SK-N-SH (cell line): ENCODE results near the gene MEGF10. TPM values are rescaled to one million over a fixed set of nuclear protein-coding genes. Genes with fewer than 3 reads are reported as not detected.

ENCODE experiments used
- CTCF ChIA-PET: fragments of 300-600, 350-600 bp; formaldehyde crosslinking; extraction: SDS; loops from one replicate; lab custom pipeline; 2021; lab: Yijun Ruan, JAX
- POLR2A ChIA-PET: fragments of 350-600 bp; sonication (Branson Sonifier 250); formaldehyde crosslinking; extraction: SDS; loops from one replicate; lab custom pipeline; 2020; ENCODE audit warnings: antibody characterized with exemption, inconsistent platforms; lab: Yijun Ruan, JAX
- DNase-seq: peaks from one replicate; pipeline ENCODE4 v3.0.0; 2012
- H2AFZ ChIP-seq: fragments of 200-600 bp; sonication (generic); 2 replicates; pipeline ENCODE4 v1.8.1; 2016; ENCODE audit warnings: antibody characterized with exemption, mild to moderate bottlenecking, low read depth
- H3F3A ChIP-seq: fragments of 200-600 bp; sonication (generic); replicated peaks from 2 replicates; pipeline ENCODE3; 2016; ENCODE audit warnings: antibody characterized with exemption, mild to moderate bottlenecking; ENCODE audit not compliant: insufficient read depth
- H3K27ac ChIP-seq, 2 experiments: fragments of 200-500 bp in 1 of 2; fragments of 200-600 bp in 1 of 2; sonication (Bioruptor generic) in 1 of 2; sonication (generic), shearing (Covaris generic) in 1 of 2; 2 replicates each; pipeline versions ENCODE4 v1.5.1 to v1.6.1; 2014 to 2016; ENCODE audit warnings: low read depth in 2 of 2, inconsistent platforms in 1 of 2, low read length in 1 of 2, mild to moderate bottlenecking in 1 of 2, mixed read lengths in 1 of 2
- H3K27me3 ChIP-seq: fragments of 200-600 bp; sonication (generic), shearing (Covaris generic); 2 replicates; pipeline ENCODE4 v1.6.1; 2016; ENCODE audit warnings: mixed run types; ENCODE audit not compliant: insufficient read depth
- H3K36me3 ChIP-seq, 2 experiments: fragments of 200-500 bp in 1 of 2; fragments of 200-600 bp in 1 of 2; sonication (Bioruptor generic) in 1 of 2; sonication (generic) in 1 of 2; replicated peaks in 1 of 2; 2 replicates each; pipeline versions ENCODE3 to v1.5.1; 2014 to 2016; ENCODE audit warnings: low read length in 1 of 2, mild to moderate bottlenecking in 1 of 2; ENCODE audit not compliant: insufficient read depth in 2 of 2, control insufficient read depth in 1 of 2
- H3K4me1 ChIP-seq, 2 experiments: fragments of 200-500 bp in 1 of 2; fragments of 200-600 bp in 1 of 2; sonication (Bioruptor generic) in 1 of 2; sonication (generic), shearing (Covaris generic) in 1 of 2; 2 replicates each; pipeline versions ENCODE4 v1.5.1 to v1.6.1; 2014 to 2016; ENCODE audit warnings: low read depth in 1 of 2, low read length in 1 of 2, mixed run types in 1 of 2; ENCODE audit not compliant: insufficient read depth in 2 of 2, control insufficient read depth in 1 of 2
- H3K4me2 ChIP-seq: fragments of 200-600 bp; sonication (generic), shearing (Covaris generic); 2 replicates; pipeline ENCODE4 v1.6.1; 2017; ENCODE audit warnings: mixed run types
- H3K4me3 ChIP-seq, 2 experiments: fragments of 200-500 bp in 1 of 2; fragments of 200-600 bp in 1 of 2; sonication (Bioruptor generic) in 1 of 2; sonication (generic), shearing (Covaris generic) in 1 of 2; 2 replicates each; pipeline versions ENCODE4 v1.5.1 to v1.8.1; 2014 to 2016; ENCODE audit warnings: low read depth in 2 of 2, inconsistent platforms in 1 of 2, low read length in 1 of 2, mild to moderate bottlenecking in 1 of 2, mixed read lengths in 1 of 2, moderate library complexity in 1 of 2
- H3K79me2 ChIP-seq: fragments of 200-600 bp; sonication (generic); 2 replicates; pipeline ENCODE4 v1.8.1; 2017; ENCODE audit warnings: mild to moderate bottlenecking; ENCODE audit not compliant: insufficient read depth
- H3K9ac ChIP-seq: fragments of 200-600 bp; sonication (generic); 2 replicates; pipeline ENCODE4 v1.6.1; 2017; ENCODE audit warnings: mixed run types
- H3K9me2 ChIP-seq: fragments of 200-600 bp; sonication (generic); 2 replicates; pipeline ENCODE4 v1.6.1; 2017; ENCODE audit warnings: mixed run types
- H3K9me3 ChIP-seq: fragments of 200-600 bp; sonication (generic); 2 replicates; pipeline ENCODE4 v1.6.1; 2017; ENCODE audit warnings: mixed run types, mild to moderate bottlenecking, moderate library complexity
- H4K20me1 ChIP-seq: fragments of 200-600 bp; sonication (generic); 2 replicates; pipeline ENCODE4 v1.6.1; 2017; ENCODE audit warnings: mild to moderate bottlenecking, mixed run types; ENCODE audit not compliant: insufficient read depth
- CHD2 ChIP-seq: fragments of 150-350 bp; IDR thresholded peaks from 2 replicates; pipeline ENCODE4 v1.6.1; 2018; ENCODE audit warnings: low read length; ENCODE audit not compliant: partially characterized antibody
- ELF1 ChIP-seq: IDR thresholded peaks from 2 replicates; pipeline ENCODE4 v1.4.0; 2012
- EP300 ChIP-seq, 2 experiments: IDR thresholded peaks; 2 replicates each; pipeline versions ENCODE4 v1.4.0 to v1.6.1; 2012; ENCODE audit warnings: borderline replicate concordance in 1 of 2, low read depth in 1 of 2, low read length in 1 of 2
- EZH2phosphoT487 ChIP-seq: fragments of 200-600 bp; sonication (generic); IDR thresholded peaks from 2 replicates; pipeline ENCODE4 v1.6.1; 2017; ENCODE audit warnings: low read depth, mixed run types, mild to moderate bottlenecking, antibody characterized with exemption, moderate library complexity, borderline replicate concordance
- FOXJ3 ChIP-seq: sonication (generic); formaldehyde crosslinking; IDR thresholded peaks from 2 replicates; pipeline ENCODE4 v1.5.1; 2020; ENCODE audit warnings: mild to moderate bottlenecking, missing genetic modification reagents
- FOXM1 ChIP-seq: IDR thresholded peaks from 2 replicates; pipeline ENCODE4 v1.4.0; 2012; ENCODE audit warnings: low read depth, mild to moderate bottlenecking
- GABPA ChIP-seq: IDR thresholded peaks from 2 replicates; pipeline ENCODE4 v1.4.0; 2012; ENCODE audit warnings: low read depth, mild to moderate bottlenecking
- GATA2 ChIP-seq: sonication (generic); formaldehyde crosslinking; IDR thresholded peaks from 2 replicates; pipeline ENCODE4 v1.5.0; 2020; ENCODE audit warnings: mild to moderate bottlenecking, missing genetic modification reagents
- JUND ChIP-seq: IDR thresholded peaks from 2 replicates; pipeline ENCODE4 v1.4.0; 2012
- MEF2A ChIP-seq: IDR thresholded peaks from 2 replicates; pipeline ENCODE4 v1.4.0; 2012; ENCODE audit warnings: low read depth, borderline replicate concordance
- MXI1 ChIP-seq: IDR thresholded peaks from 2 replicates; pipeline ENCODE4 v1.6.1; 2012; ENCODE audit warnings: mild to moderate bottlenecking, low read depth, low read length, improper control_type of control experiment
- NFIC ChIP-seq: IDR thresholded peaks from 2 replicates; pipeline ENCODE4 v1.4.0; 2012; ENCODE audit warnings: borderline replicate concordance
- RCOR1 ChIP-seq: fragments of 150-350 bp; IDR thresholded peaks from 2 replicates; pipeline ENCODE4 v1.6.1; 2017; ENCODE audit warnings: antibody characterized with exemption, low read length
- SIN3A ChIP-seq: IDR thresholded peaks from 2 replicates; pipeline ENCODE4 v1.6.1; 2012; ENCODE audit warnings: low read depth, mild to moderate bottlenecking, low read length, moderate library complexity, borderline replicate concordance
- TCF12 ChIP-seq: IDR thresholded peaks from 2 replicates; pipeline ENCODE4 v1.4.0; 2012
- WGBS: methylation state at CpG from one replicate; pipeline ENCODE4 v1.1.6; 2017; ENCODE audit warnings: low lambda C conversion rate; 5-methylcytosine and 5-hydroxymethylcytosine counted together
- polyA plus RNA-seq, 3 experiments: library from polyadenylated mRNA; depleted of rRNA; stranded (reverse); fragments of >200 nt; gene quantifications; 2 replicates each; pipeline ENCODE4 v1.2.3, GENCODE V29; 2012
- TF ChIP-seq, protein P1 (sequence below): IDR thresholded peaks from 2 replicates; pipeline ENCODE4; 2012
- TF ChIP-seq, protein P2 (sequence below): IDR thresholded peaks from 2 replicates; pipeline ENCODE4 v1.4.0; 2012; ENCODE audit warnings: low read depth, borderline replicate concordance
- TF ChIP-seq, protein P3 (sequence below): IDR thresholded peaks from 2 replicates; pipeline ENCODE4 v1.4.0; 2012; ENCODE audit warnings: low read depth, borderline replicate concordance
- TF ChIP-seq, protein P4 (sequence below): IDR thresholded peaks from 2 replicates; pipeline ENCODE4 v1.4.0; 2012; ENCODE audit warnings: low read depth
- TF ChIP-seq, protein P5 (sequence below): fragments of 200-600 bp; sonication (generic); IDR thresholded peaks from 2 replicates; pipeline ENCODE4 v1.6.1; 2017; ENCODE audit warnings: antibody characterized with exemption, mild to moderate bottlenecking, moderate library complexity
- TF ChIP-seq, protein P6 (sequence below): fragments of 150-350 bp; IDR thresholded peaks from 2 replicates; pipeline ENCODE4 v1.6.1; 2017; ENCODE audit warnings: antibody characterized with exemption, low read length, low read depth, borderline replicate concordance

Gene MEGF10
- polyA plus RNA-seq, 1 of the 3 experiments (the other 2 are of a cell fraction) = 1.1 TPM

DNA sequence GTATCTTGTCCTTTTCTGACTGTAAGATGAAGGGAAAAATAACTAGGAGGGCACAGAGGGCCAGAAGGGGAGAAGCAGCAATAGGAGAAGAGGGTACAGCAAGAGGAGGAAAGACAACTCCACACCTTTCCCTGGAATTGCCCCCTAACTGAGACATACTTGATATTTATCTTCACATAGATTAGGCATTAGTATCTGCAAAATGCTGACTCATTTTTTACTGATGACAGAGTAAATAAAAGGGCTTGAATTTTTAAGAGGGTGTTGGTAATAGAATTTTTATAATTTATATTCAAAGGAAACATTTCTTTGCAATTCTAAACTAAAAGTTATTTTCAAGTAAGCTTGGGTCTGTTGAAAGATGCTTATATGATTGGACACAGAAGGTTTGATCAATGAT lies 140.0 kb downstream of the MEGF10 start:
- POLR2A ChIA-PET = no interaction called here
- no peak overlapping the region for H3K4me3 ChIP-seq
- H3K9me3 ChIP-seq = no peaks in the 10 kb centered on the region
- no peaks in the 10 kb centered on the region for H3K36me3 ChIP-seq
- H3K9me2 ChIP-seq = no peaks in the 10 kb centered on the region
- TF ChIP-seq ELF1 (no peak), FOXM1 (no peak), RCOR1 (no peak), MXI1 (no peak), EP300 (IDR thresholded peaks at IDR 0.05; ENCODE audit: borderline replicate concordance in 1 of 2, low read depth in 1 of 2, low read length in 1 of 2) (no peak), EZH2phosphoT487 (no peak), JUND (no peak), SIN3A (no peak), MEF2A (no peak)
- no peaks in the 10 kb centered on the region for H3K79me2 ChIP-seq
- DNase-seq = no peak
- H3K27me3 ChIP-seq = no peaks in the 10 kb centered on the region
- H3K9ac ChIP-seq = no peak overlapping the region
- no peak overlapping the region for H3K27ac ChIP-seq
- H4K20me1 ChIP-seq = no peaks in the 10 kb centered on the region
- no peak overlapping the region for H2AFZ ChIP-seq
- CTCF ChIA-PET = interaction anchor here (0.7 to 2.1 kb wide), 2 partner anchors 62 to 371 kb away, joined by 3 to 5 read pairs; no protein-coding TSS in a partner anchor
- H3K4me2 ChIP-seq = no peak overlapping the region
- no peaks in the 10 kb centered on the region for H3F3A ChIP-seq
- H3K4me1 ChIP-seq = peaks cover 0 to 12% of the 10 kb centered on the region in 2 experiments; a peak in 2 of 4 replicates

DNA sequence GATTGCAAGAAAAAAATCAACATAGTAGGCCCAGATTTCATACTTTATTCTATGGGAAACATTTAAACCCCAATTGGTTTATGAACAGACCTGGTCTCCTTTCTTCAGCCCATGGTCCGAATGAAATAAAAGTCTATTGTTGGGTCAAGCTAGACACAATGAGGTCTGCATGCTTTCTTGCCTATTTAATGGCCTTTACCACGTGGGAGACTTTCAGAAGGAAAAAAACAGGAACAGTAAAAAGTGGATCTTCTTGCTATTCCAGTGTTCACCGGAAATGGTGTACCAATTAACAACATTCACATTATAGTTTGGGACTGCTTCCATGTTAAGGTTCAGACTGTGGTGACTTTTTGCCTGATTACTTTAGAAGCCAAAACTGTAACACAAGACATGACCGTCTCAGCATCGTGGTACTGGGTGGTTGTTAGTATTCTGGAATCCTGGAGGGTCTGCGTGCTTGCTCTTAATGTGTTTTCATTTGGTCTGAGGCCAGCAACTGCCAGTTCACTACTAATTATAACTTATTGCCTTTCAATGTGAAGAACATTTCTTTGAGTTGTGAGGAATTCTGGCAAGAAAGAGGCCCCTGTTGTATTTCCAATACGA lies 141.5 kb downstream of the MEGF10 start:
- no peak overlapping the region for H3K4me2 ChIP-seq
- peaks cover 0 to under 1% of the 10 kb centered on the region in 2 experiments; a peak in 1 of 4 replicates for H3K4me1 ChIP-seq
- no peak for DNase-seq
- no peak overlapping the region for H3K4me3 ChIP-seq
- CTCF ChIA-PET = interaction anchor here (1.6 kb wide), 1 partner anchor 20 kb away, joined by 4 read pairs; no protein-coding TSS in a partner anchor
- H3K27me3 ChIP-seq = no peaks in the 10 kb centered on the region
- H3K27ac ChIP-seq = no peak overlapping the region
- H3K36me3 ChIP-seq = no peaks in the 10 kb centered on the region
- H3K9me3 ChIP-seq = no peaks in the 10 kb centered on the region
- no peak overlapping the region for H3K9ac ChIP-seq
- H4K20me1 ChIP-seq = no peaks in the 10 kb centered on the region
- no peaks in the 10 kb centered on the region for H3K9me2 ChIP-seq
- H3K79me2 ChIP-seq = no peaks in the 10 kb centered on the region
- POLR2A ChIA-PET = no interaction called here
- no peak for TF ChIP-seq NFIC
- TF ChIP-seq, protein P1, sequence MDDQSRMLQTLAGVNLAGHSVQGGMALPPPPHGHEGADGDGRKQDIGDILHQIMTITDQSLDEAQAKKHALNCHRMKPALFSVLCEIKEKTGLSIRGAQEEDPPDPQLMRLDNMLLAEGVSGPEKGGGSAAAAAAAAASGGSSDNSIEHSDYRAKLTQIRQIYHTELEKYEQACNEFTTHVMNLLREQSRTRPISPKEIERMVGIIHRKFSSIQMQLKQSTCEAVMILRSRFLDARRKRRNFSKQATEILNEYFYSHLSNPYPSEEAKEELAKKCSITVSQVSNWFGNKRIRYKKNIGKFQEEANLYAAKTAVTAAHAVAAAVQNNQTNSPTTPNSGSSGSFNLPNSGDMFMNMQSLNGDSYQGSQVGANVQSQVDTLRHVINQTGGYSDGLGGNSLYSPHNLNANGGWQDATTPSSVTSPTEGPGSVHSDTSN = no peak
- TF ChIP-seq ELF1 = no peak
- TF ChIP-seq TCF12 = no peak
- TF ChIP-seq, protein P2, sequence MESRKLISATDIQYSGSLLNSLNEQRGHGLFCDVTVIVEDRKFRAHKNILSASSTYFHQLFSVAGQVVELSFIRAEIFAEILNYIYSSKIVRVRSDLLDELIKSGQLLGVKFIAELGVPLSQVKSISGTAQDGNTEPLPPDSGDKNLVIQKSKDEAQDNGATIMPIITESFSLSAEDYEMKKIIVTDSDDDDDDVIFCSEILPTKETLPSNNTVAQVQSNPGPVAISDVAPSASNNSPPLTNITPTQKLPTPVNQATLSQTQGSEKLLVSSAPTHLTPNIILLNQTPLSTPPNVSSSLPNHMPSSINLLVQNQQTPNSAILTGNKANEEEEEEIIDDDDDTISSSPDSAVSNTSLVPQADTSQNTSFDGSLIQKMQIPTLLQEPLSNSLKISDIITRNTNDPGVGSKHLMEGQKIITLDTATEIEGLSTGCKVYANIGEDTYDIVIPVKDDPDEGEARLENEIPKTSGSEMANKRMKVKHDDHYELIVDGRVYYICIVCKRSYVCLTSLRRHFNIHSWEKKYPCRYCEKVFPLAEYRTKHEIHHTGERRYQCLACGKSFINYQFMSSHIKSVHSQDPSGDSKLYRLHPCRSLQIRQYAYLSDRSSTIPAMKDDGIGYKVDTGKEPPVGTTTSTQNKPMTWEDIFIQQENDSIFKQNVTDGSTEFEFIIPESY = no peak
- no peak for TF ChIP-seq FOXJ3 (CRISPR knock-in tag)
- TF ChIP-seq, protein P3, sequence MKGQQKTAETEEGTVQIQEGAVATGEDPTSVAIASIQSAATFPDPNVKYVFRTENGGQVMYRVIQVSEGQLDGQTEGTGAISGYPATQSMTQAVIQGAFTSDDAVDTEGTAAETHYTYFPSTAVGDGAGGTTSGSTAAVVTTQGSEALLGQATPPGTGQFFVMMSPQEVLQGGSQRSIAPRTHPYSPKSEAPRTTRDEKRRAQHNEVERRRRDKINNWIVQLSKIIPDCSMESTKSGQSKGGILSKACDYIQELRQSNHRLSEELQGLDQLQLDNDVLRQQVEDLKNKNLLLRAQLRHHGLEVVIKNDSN = no peak
- TF ChIP-seq, protein P4, sequence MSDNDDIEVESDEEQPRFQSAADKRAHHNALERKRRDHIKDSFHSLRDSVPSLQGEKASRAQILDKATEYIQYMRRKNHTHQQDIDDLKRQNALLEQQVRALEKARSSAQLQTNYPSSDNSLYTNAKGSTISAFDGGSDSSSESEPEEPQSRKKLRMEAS = no peak
- no peak for TF ChIP-seq GATA2 (CRISPR knock-in tag)
- TF ChIP-seq, protein P5, sequence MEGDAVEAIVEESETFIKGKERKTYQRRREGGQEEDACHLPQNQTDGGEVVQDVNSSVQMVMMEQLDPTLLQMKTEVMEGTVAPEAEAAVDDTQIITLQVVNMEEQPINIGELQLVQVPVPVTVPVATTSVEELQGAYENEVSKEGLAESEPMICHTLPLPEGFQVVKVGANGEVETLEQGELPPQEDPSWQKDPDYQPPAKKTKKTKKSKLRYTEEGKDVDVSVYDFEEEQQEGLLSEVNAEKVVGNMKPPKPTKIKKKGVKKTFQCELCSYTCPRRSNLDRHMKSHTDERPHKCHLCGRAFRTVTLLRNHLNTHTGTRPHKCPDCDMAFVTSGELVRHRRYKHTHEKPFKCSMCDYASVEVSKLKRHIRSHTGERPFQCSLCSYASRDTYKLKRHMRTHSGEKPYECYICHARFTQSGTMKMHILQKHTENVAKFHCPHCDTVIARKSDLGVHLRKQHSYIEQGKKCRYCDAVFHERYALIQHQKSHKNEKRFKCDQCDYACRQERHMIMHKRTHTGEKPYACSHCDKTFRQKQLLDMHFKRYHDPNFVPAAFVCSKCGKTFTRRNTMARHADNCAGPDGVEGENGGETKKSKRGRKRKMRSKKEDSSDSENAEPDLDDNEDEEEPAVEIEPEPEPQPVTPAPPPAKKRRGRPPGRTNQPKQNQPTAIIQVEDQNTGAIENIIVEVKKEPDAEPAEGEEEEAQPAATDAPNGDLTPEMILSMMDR = no peak
- TF ChIP-seq, protein P6, sequence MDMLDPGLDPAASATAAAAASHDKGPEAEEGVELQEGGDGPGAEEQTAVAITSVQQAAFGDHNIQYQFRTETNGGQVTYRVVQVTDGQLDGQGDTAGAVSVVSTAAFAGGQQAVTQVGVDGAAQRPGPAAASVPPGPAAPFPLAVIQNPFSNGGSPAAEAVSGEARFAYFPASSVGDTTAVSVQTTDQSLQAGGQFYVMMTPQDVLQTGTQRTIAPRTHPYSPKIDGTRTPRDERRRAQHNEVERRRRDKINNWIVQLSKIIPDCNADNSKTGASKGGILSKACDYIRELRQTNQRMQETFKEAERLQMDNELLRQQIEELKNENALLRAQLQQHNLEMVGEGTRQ = no peak
- TF ChIP-seq CHD2 = no peak
- TF ChIP-seq GABPA = no peak
- no peak for TF ChIP-seq SIN3A
- no peak overlapping the region for H2AFZ ChIP-seq
- WGBS = 77% methylated on average over 7 of the region's 7 CpGs
- H3F3A ChIP-seq = no peaks in the 10 kb centered on the region
